Fibroblast of villous mesenchyme (primary cell): ENCODE measurements around the gene CGB1. TPM values are rescaled to one million over a fixed set of nuclear protein-coding genes. Genes with fewer than 3 reads are reported as not detected.

ENCODE experiments used
- DNase-seq: peaks from one replicate; pipeline ENCODE4 v3.0.0-alpha.2; 2010; ENCODE audit warnings: low read depth
- H3K4me3 ChIP-seq: 2 replicates; pipeline ENCODE4 v1.5.1; 2011; ENCODE audit warnings: low read depth, mild to moderate bottlenecking, low read length
- CTCF ChIP-seq: IDR thresholded peaks from 2 replicates; pipeline ENCODE4 v1.5.1; 2012; ENCODE audit warnings: low read depth, mild to moderate bottlenecking, low read length; ENCODE audit not compliant: insufficient read depth
- total RNA-seq: library from RNA; depleted of rRNA; stranded (reverse); fragments of >200 nt; gene quantifications from 2 replicates; pipeline ENCODE4 v1.2.3, GENCODE V29; 2012

Gene CGB1
- total RNA-seq, 1 donor: not detected

- H3K4me3 ChIP-seq: peak overlapping the region; percentile 95
- no peak for DNase-seq
- no peak for TF ChIP-seq CTCF
These were observed 44.0 kb downstream of the CGB1 start for GRCh38 chr19:48992581-48993174.

- peak; percentile 85 for DNase-seq
- H3K4me3 ChIP-seq: peak overlapping the region; percentile 95
- TF ChIP-seq CTCF: no peak
These were observed 44.7 kb downstream of the CGB1 start for GRCh38 chr19:48991873-48992580.

- H3K4me3 ChIP-seq: peak overlapping the region; percentile 95
- no peak for TF ChIP-seq CTCF
These were observed 45.6 kb downstream of the CGB1 start for GRCh38 chr19:48991011-48991609.

GRCh38 chr19:48990400-48990799, 46.3 kb downstream of the CGB1 start:
- TF ChIP-seq CTCF: no peak

More at GRCh38 chr19:48991011-48991609, 45.6 kb downstream of the CGB1 start:
- DNase-seq: no peak

GRCh38 chr19:48989701-48990291, 46.9 kb downstream of the CGB1 start:
- DNase-seq: no peak
- no peak overlapping the region for H3K4me3 ChIP-seq
- TF ChIP-seq CTCF: no peak

More at GRCh38 chr19:48990400-48990799, 46.3 kb downstream of the CGB1 start:
- DNase-seq: no peak
- no peak overlapping the region for H3K4me3 ChIP-seq

- DNase-seq: no peak
- no peak for TF ChIP-seq CTCF
- no peak overlapping the region for H3K4me3 ChIP-seq
These were observed 47.8 kb downstream of the CGB1 start for GRCh38 chr19:48988860-48989259.
